SK-N-SH treated with all-trans-retinoic acid at 6 μM for 48 hours (cell line): ENCODE measurements around the gene HINT1.

Experiments used
- ARNTL ChIP-seq: fragments of 450-650 bp; formaldehyde crosslinking; IDR thresholded peaks from 2 replicates; pipeline ENCODE4 v1.5.0; 2020; ENCODE audit warnings: low read depth, mild to moderate bottlenecking, moderate library complexity, borderline replicate concordance
- BACH2 ChIP-seq: fragments of 250-450 bp; sonication (Bioruptor Pico); IDR thresholded peaks from 2 replicates; pipeline ENCODE4 v1.9.0; 2021; ENCODE audit warnings: mild to moderate bottlenecking, borderline replicate concordance
- CREB5 ChIP-seq: fragments of 250-450 bp; sonication (Bioruptor Pico); IDR thresholded peaks from 2 replicates; pipeline ENCODE4 v1.5.1; 2020; ENCODE audit warnings: low read depth, mild to moderate bottlenecking, moderate library complexity
- CSDC2 ChIP-seq: fragments of 250-450 bp; sonication (Bioruptor Pico); IDR thresholded peaks from 2 replicates; pipeline ENCODE4 v1.5.0; 2020; ENCODE audit warnings: mild to moderate bottlenecking, moderate library complexity
- GLIS3 ChIP-seq: fragments of 250-450 bp; sonication (Bioruptor Pico); IDR thresholded peaks from 2 replicates; pipeline ENCODE4 v1.5.0; 2020; ENCODE audit warnings: mild to moderate bottlenecking, moderate library complexity
- OSR1 ChIP-seq: fragments of 250-450 bp; sonication (Bioruptor Pico); IDR thresholded peaks from 2 replicates; pipeline ENCODE4 v1.8.0; 2022; ENCODE audit warnings: moderate library complexity, mild to moderate bottlenecking, inconsistent platforms
- PATZ1 ChIP-seq: fragments of 250-450 bp; sonication (Bioruptor Pico); IDR thresholded peaks from 2 replicates; pipeline ENCODE4 v1.8.0; 2020; ENCODE audit warnings: mild to moderate bottlenecking, moderate library complexity, borderline replicate concordance
- RARB ChIP-seq: fragments of 250-450 bp; sonication (Bioruptor Pico); IDR thresholded peaks from 2 replicates; pipeline ENCODE4 v1.8.0; 2021; ENCODE audit warnings: mild to moderate bottlenecking, moderate library complexity
- TCF4 ChIP-seq: fragments of 250-450 bp; sonication (Bioruptor Pico); IDR thresholded peaks from 2 replicates; pipeline ENCODE4 v1.8.0; 2021; ENCODE audit warnings: mild to moderate bottlenecking, moderate library complexity, borderline replicate concordance
- ZFP3 ChIP-seq: fragments of 250-450 bp; sonication (Bioruptor Pico); IDR thresholded peaks from 2 replicates; pipeline ENCODE4 v1.5.0; 2020; ENCODE audit warnings: mild to moderate bottlenecking, moderate library complexity
- ZFP30 ChIP-seq: fragments of 450-650 bp; formaldehyde crosslinking; IDR thresholded peaks from 2 replicates; pipeline ENCODE4 v1.5.0; 2022; ENCODE audit warnings: mild to moderate bottlenecking, moderate library complexity
- ZNF565 ChIP-seq: fragments of 450-650 bp; formaldehyde crosslinking; conservative IDR thresholded peaks from 2 replicates; pipeline ENCODE4 v1.5.0; 2020; ENCODE audit warnings: low read depth, mild to moderate bottlenecking, moderate library complexity

GRCh38 chr5:131171276-131171810 lies 6.3 kb upstream of the HINT1 start:
- no peak for TF ChIP-seq ZFP3 (CRISPR knock-in tag)
- no peak for TF ChIP-seq ZFP30 (CRISPR knock-in tag)
- TF ChIP-seq CSDC2 (CRISPR knock-in tag), result no peak
- no peak for TF ChIP-seq BACH2 (CRISPR knock-in tag)
- no peak for TF ChIP-seq ARNTL (CRISPR knock-in tag)
- no peak for TF ChIP-seq PATZ1 (CRISPR knock-in tag)
- TF ChIP-seq RARB, result no peak
- no peak for TF ChIP-seq GLIS3
- no peak for TF ChIP-seq ZNF565
- TF ChIP-seq TCF4 (CRISPR knock-in tag), result no peak
- no peak for TF ChIP-seq CREB5
- no peak for TF ChIP-seq OSR1 (CRISPR knock-in tag)
